Spleen (tissue), 11 donors: ENCODE data around the gene TTYH1. TPM values are rescaled to one million over a fixed set of nuclear protein-coding genes. Genes with fewer than 3 reads are reported as not detected.

Experiments
- DNase-seq: peaks from one replicate; pipeline ENCODE4 v3.0.0-alpha.2; 2020
- H3K27ac ChIP-seq, 8 donors: fragments of 200-600 bp; sonication (generic) in 7 of 8; 1 replicate in 4 of 8; 2 replicates in 4 of 8; pipeline versions ENCODE4 v1.5.0 to v1.8.0; 2016 to 2021; ENCODE audit warnings: inconsistent platforms in 4 of 8, mild to moderate bottlenecking in 4 of 8, moderate library complexity in 1 of 8
- H3K27me3 ChIP-seq, 7 donors: fragments of 200-600 bp; sonication (generic) in 6 of 7; replicated peaks in 1 of 7; 1 replicate in 4 of 7; 2 replicates in 3 of 7; pipeline versions ENCODE4 v1.5.0 to v1.8.0; 2016 to 2021; ENCODE audit warnings: inconsistent platforms in 3 of 7, mild to moderate bottlenecking in 1 of 7
- H3K36me3 ChIP-seq, 6 donors: fragments of 200-600 bp; sonication (generic) in 5 of 6; 1 replicate in 4 of 6; 2 replicates in 2 of 6; pipeline versions ENCODE4 v1.5.0 to v1.8.0; 2016 to 2021; ENCODE audit warnings: inconsistent platforms in 2 of 6
- H3K4me1 ChIP-seq, 6 donors: fragments of 200-600 bp; sonication (generic) in 5 of 6; 1 replicate in 3 of 6; 2 replicates in 3 of 6; pipeline versions ENCODE4 v1.5.0 to v1.8.0; 2016 to 2021; ENCODE audit warnings: inconsistent platforms in 3 of 6
- H3K4me3 ChIP-seq, 8 donors: fragments of 200-600 bp; sonication (generic) in 7 of 8; 1 replicate in 4 of 8; 2 replicates in 4 of 8; pipeline versions ENCODE4 v1.5.0 to v1.8.0; 2016 to 2021; ENCODE audit warnings: inconsistent platforms in 4 of 8, mild to moderate bottlenecking in 4 of 8, moderate library complexity in 2 of 8
- H3K9me3 ChIP-seq, 8 donors: fragments of 200-600 bp; sonication (generic) in 7 of 8; 1 replicate in 4 of 8; 2 replicates in 4 of 8; pipeline versions ENCODE4 v1.5.0 to v1.8.0; 2016 to 2021; ENCODE audit warnings: inconsistent platforms in 4 of 8
- POLR2A ChIP-seq, 3 donors: fragments of 450-650 bp; IDR thresholded peaks; one replicate each; pipeline ENCODE4 v1.5.1; 2017; ENCODE audit warnings: antibody characterized with exemption in 3 of 3, mild to moderate bottlenecking in 1 of 3
- POLR2AphosphoS5 ChIP-seq, 3 donors: sonication (generic); formaldehyde crosslinking; IDR thresholded peaks; one replicate each; pipeline ENCODE4 v1.5.1; 2017; ENCODE audit warnings: antibody characterized with exemption in 3 of 3
- WGBS, 5 donors: extraction: QIAGEN DNeasy Blood & Tissue Kit in 3 of 5; methylation state at CpG; one replicate each; pipeline versions ENCODE4 v1.1.5 to v1.1.7; 2013 to 2018; 5-methylcytosine and 5-hydroxymethylcytosine counted together
- intact Hi-C: fragments of 100-400 bp; cut with DNase I; formaldehyde crosslinking; loops from one replicate; pipeline ENCODE4 v1.15.0; 2023; ENCODE audit warnings: low total_unique reads
- polyA plus RNA-seq, 3 donors: library from polyadenylated mRNA; stranded (reverse); fragments of 200-250 nt; gene quantifications; one replicate each; pipeline ENCODE4 v1.2.1, GENCODE V29; 2013
- total RNA-seq, 7 donors: library from RNA; depleted of rRNA in 3 of 7; stranded (reverse); fragments of >200 nt in 3 of 7; fragmentation: NEBNext Ultra II Directional in 4 of 7; extraction: Animal tissue kit (Norgen Biotek cat#: 25700) in 4 of 7; gene quantifications; one replicate each; pipeline versions ENCODE4 v1.1.0 to v1.2.1, GENCODE V29; 2016 to 2021
- TF ChIP-seq, protein P1 (sequence below), 11 experiments: fragments of 200-600 bp in 7 of 11; fragments of 450-650 bp in 4 of 11; sonication (generic) in 4 of 11; IDR thresholded peaks in 8 of 11; conservative IDR thresholded peaks in 3 of 11; 1 replicate in 7 of 11; 2 replicates in 4 of 11; pipeline versions ENCODE4 v1.4.0 to v1.8.0; 2016 to 2021; ENCODE audit warnings: antibody characterized with exemption in 11 of 11, inconsistent platforms in 4 of 11, mild to moderate bottlenecking in 1 of 11
- donor health status: healthy with polysubstance abuse.
- donor health status: DM: no; HTN: no; CAD: no; lungs with moderate emphysema.
- donor health status: DM: no; HTN: no; CAD: no.
- donor health status: Bipolar disorder and iron deficiency.
- donor health status: healthy.
- donor health status: DM: no; HTN: no; CAD: no.
- donor health status: DM: yes; HTN: yes; CAD: no.

Gene TTYH1
- total and polyA plus RNA-seq, 10 donors = 0.97 to 3.5 (median 1.2) TPM

GRCh38 chr19:54478677-54479266, 63.5 kb downstream of the TTYH1 start:
- no peak overlapping the region for H3K4me3 ChIP-seq
- H3K27me3 ChIP-seq = peaks cover 0 to 82% (median 0%) of the 10 kb centered on the region in 7 donors
- no peaks in the 10 kb centered on the region for H3K9me3 ChIP-seq
- H3K4me1 ChIP-seq = peaks cover 0 to 46% (median 30%) of the 10 kb centered on the region in 6 donors
- no peak for DNase-seq
- no peak for TF ChIP-seq POLR2AphosphoS5 (IDR thresholded peaks at IDR 0.05)
- TF ChIP-seq, protein P1, sequence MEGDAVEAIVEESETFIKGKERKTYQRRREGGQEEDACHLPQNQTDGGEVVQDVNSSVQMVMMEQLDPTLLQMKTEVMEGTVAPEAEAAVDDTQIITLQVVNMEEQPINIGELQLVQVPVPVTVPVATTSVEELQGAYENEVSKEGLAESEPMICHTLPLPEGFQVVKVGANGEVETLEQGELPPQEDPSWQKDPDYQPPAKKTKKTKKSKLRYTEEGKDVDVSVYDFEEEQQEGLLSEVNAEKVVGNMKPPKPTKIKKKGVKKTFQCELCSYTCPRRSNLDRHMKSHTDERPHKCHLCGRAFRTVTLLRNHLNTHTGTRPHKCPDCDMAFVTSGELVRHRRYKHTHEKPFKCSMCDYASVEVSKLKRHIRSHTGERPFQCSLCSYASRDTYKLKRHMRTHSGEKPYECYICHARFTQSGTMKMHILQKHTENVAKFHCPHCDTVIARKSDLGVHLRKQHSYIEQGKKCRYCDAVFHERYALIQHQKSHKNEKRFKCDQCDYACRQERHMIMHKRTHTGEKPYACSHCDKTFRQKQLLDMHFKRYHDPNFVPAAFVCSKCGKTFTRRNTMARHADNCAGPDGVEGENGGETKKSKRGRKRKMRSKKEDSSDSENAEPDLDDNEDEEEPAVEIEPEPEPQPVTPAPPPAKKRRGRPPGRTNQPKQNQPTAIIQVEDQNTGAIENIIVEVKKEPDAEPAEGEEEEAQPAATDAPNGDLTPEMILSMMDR (IDR thresholded peaks at IDR 0.05 in 8 of 11, conservative IDR thresholded peaks at IDR 0.05 in 3 of 11) = peak in 9 of 11 experiments; percentile 15 to 69 (median 58)
- intact Hi-C loops = no loop called here
- 16 to 19% (median 18%) methylated on average over 10 of the region's 10 CpGs for WGBS, 5 donors
- no peaks in the 10 kb centered on the region for H3K36me3 ChIP-seq
- no peak overlapping the region for H3K27ac ChIP-seq

GRCh38 chr19:54480051-54480450, 64.8 kb downstream of the TTYH1 start:
- WGBS, 5 donors = 24 to 44% (median 41%) methylated on average over 2 of the region's 2 CpGs
- Histone ChIP-seq H3K27ac (no peak overlapping the region), H3K36me3 (no peaks in the 10 kb centered on the region), H3K27me3 (peaks cover 0 to 81% (median 7%) of the 10 kb centered on the region in 7 donors), H3K9me3 (no peaks in the 10 kb centered on the region), H3K4me3 (no peak overlapping the region), H3K4me1 (peaks cover 0 to 44% (median 29%) of the 10 kb centered on the region in 6 donors)
- DNase-seq = no peak
- TF ChIP-seq POLR2AphosphoS5 (IDR thresholded peaks at IDR 0.05) (no peak), POLR2A (IDR thresholded peaks at IDR 0.05) (no peak)
- TF ChIP-seq, protein P1 (IDR thresholded peaks at IDR 0.05 in 8 of 11, conservative IDR thresholded peaks at IDR 0.05 in 3 of 11) = no peak
- intact Hi-C loops = loop anchor here (5.0 kb wide), 1 partner anchor 192 kb away; no protein-coding TSS in a partner anchor

DNA sequence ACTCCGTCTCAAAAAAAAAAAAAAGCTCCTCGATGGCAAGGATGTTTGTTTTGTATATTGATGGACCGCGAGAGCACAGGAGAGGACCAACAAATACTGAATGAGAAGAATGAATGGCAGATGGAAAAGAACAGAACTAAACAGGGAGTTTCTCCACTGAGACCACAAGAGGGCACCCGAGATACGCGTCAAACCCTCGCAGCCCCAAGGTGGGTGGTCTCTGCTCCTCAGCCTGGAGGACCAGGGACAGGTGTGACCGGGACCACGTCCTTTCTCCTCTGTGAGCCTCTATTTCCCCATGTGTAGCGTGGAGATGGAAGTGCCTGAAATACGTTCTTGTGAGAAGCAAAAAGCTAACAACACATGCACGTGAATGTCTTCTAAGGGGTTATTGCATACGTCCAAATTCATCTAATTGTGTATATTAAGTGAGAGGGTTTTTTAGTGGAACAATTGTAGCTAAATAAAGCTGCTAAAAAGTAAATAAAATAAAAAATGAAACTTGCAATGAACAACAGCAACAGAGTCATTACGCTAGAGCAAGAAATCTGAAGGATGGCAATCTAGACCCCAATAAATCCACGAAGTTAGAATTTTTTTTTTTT, 66.2 kb downstream of the TTYH1 start:
- DNase-seq = no peak
- Histone ChIP-seq H3K4me1 (peaks cover 0 to 53% (median 29%) of the 10 kb centered on the region in 6 donors), H3K4me3 (no peak overlapping the region), H3K27me3 (peaks cover 0 to 83% (median 12%) of the 10 kb centered on the region in 7 donors), H3K9me3 (no peaks in the 10 kb centered on the region), H3K27ac (no peak overlapping the region), H3K36me3 (no peaks in the 10 kb centered on the region)
- 12 to 13% (median 13%) methylated on average over 16 of the region's 16 CpGs for WGBS, 5 donors
- intact Hi-C loops = loop anchor here (5.0 kb wide), 1 partner anchor 191 kb away; no protein-coding TSS in a partner anchor
- TF ChIP-seq POLR2A (IDR thresholded peaks at IDR 0.05) = no peak
- TF ChIP-seq, protein P1 (IDR thresholded peaks at IDR 0.05 in 8 of 11, conservative IDR thresholded peaks at IDR 0.05 in 3 of 11) = peak in 10 of 11 experiments; percentile 20 to 75 (median 54)

DNA sequence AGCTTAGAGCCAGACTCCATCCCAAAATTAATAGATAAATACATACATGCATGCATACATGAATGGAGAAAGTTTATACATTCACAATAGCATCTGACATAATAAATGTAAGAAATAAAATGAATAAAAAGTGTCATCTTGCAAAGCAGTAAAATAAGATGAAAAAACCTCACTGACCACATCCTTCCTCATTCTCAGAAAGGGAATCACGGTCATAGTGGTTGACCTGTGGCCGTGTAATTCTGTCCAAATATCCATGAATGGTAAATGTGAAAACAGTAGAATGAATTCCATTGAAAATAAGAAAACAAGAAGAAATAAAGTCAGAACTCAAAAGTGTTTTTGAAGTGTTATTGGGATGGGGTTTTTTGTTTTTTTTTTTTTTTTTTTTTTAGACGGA, 67.6 kb downstream of the TTYH1 start:
- TF ChIP-seq POLR2AphosphoS5 (IDR thresholded peaks at IDR 0.05) = no peak
- no peak for TF ChIP-seq POLR2A (IDR thresholded peaks at IDR 0.05)
- TF ChIP-seq, protein P1 (IDR thresholded peaks at IDR 0.05 in 8 of 11, conservative IDR thresholded peaks at IDR 0.05 in 3 of 11) = no peak
- H3K4me3 ChIP-seq = no peak overlapping the region
- H3K9me3 ChIP-seq = no peaks in the 10 kb centered on the region
- no peak overlapping the region for H3K27ac ChIP-seq
- intact Hi-C loops = loop anchor here (5.0 kb wide), 1 partner anchor 189 kb away; no protein-coding TSS in a partner anchor
- H3K4me1 ChIP-seq = peaks cover 0 to 53% (median 29%) of the 10 kb centered on the region in 6 donors
- peaks cover 0 to 70% (median 12%) of the 10 kb centered on the region in 7 donors for H3K27me3 ChIP-seq
- DNase-seq = no peak
- WGBS, 5 donors = 15 to 35% (median 32%) methylated on average over 3 of the region's 3 CpGs
- H3K36me3 ChIP-seq = no peaks in the 10 kb centered on the region
